HG02678 (cell line): ENCODE results near the gene GUK1.

ENCODE experiments used
- ATAC-seq: cut with Tn5 transposase; IDR thresholded peaks from one replicate; pipeline ENCODE4 v1.9.1; 2021; ENCODE audit warnings: mild to moderate bottlenecking, moderate library complexity; ENCODE audit not compliant: unreplicated experiment

GUK1 gene

DNA sequence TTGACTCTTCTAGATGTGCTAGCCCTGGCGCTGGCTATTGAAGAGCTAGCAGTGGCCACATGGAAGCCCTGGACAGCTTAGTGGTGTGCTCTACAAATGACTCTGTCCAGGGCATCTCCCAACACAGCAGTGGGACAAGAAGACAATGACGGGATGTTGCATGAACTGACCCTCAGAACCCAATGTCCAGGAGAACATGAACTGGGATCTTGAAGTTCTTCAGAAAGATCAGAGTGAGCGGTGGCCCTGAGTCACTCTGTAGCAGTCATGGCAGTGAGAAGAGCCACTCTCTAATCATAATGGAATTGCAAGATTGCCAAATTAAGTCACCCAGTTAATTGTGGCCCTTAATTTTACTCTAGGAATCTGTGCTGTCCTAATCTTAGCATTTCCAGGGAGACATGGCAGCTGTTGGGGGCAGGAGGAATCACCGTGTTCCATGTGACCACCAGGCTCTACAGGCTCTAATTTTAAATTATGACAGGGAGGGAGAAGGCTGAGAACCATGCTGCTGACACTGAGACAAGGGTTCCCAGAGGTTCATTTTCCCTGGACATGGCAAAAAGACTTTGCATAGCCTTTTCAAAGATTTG lies 57.6 kb downstream of the GUK1 start:
- no peak for ATAC-seq
